ENCODE measurements around the gene SLC30A10. TPM values are rescaled to one million over a fixed set of nuclear protein-coding genes. Genes with fewer than 3 reads are reported as not detected.
"Not testable (repeated sequence)": the region's sequence is repeated elsewhere in the genome, so short reads cannot be mapped to it uniquely, and the experiment has no call there.

The SLC30A10 gene
- total RNA-seq, 1 donor from 2014 or later: not detected

GRCh38 chr1:219928791-219929118, 398 bp upstream of the SLC30A10 start:
- DNase-seq (ENCODE audit: extremely low read depth, low read depth, low spot score): no peak

GRCh38 chr1:219927298-219927955, 930 bp downstream of the SLC30A10 start:
- no peak for DNase-seq (ENCODE audit: extremely low read depth, low read depth, low spot score)

DNA sequence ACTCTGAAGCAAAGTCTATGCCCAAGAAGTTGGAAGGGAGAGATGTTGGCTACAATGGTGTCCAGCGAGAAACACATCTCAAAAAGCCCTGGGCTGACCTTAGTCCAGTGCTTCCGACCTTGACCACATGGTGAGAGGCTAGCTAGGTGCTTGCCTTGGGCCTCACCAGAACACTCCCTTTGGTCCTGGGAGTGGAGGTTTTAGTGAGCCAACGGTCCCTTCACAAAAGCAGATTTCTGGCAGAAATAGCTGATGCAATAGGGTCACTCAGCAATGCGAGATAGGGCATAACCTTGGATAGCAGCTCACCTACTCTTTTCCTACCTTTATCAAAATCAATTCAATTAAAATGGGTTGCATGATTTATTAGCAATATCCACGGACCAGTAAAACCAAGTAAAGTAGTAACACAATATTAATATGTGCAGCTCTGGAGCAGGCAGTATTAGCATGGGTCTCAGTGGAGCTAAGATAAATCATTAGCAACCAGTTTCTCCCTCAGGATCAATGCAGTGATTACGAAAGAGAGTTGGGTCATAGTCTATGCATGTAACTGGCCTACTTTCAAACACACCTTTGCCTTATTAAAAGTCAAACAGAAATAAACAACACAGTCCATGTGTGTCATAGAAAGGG, 1.9 kb downstream of the SLC30A10 start:
- DNase-seq (ENCODE audit: extremely low read depth, low read depth, low spot score): no peak

GRCh38 chr1:219924342-219924741, 4.0 kb downstream of the SLC30A10 start:
- DNase-seq (ENCODE audit: extremely low read depth, low read depth, low spot score): no peak

DNA sequence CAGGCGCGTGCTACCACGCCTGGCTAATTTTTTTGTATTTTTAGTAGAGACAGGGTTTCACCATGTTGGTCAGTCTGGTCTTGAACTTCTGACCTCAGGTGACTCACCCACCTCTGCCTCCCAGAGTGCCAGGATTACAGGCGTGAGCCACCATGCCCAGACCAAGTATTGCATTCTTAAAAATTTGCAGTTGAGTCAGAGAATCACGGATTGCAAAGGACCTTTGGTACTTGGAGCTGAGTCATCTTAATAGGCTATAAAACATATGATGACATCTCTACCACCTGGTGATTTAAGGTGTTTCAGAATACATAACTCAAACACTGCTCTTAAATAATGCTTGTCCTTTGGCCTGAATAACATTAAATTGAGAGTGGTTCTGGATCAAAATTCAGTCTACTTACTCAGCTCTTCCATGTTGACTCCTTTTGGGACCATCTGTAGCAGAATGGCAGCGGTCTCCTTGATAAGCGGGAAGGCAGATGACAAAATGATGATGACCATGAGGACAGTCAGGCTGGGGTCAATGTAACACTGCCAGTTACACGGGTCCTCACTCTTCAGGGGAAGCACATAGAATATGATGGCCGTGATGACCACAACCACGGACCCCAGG, 10.4 kb downstream of the SLC30A10 start:
- DNase-seq (ENCODE audit: extremely low read depth, low read depth, low spot score): no peak

GRCh38 chr1:219917281-219917680, 11.1 kb downstream of the SLC30A10 start:
- no peak for DNase-seq (ENCODE audit: extremely low read depth, low read depth, low spot score)

DNA sequence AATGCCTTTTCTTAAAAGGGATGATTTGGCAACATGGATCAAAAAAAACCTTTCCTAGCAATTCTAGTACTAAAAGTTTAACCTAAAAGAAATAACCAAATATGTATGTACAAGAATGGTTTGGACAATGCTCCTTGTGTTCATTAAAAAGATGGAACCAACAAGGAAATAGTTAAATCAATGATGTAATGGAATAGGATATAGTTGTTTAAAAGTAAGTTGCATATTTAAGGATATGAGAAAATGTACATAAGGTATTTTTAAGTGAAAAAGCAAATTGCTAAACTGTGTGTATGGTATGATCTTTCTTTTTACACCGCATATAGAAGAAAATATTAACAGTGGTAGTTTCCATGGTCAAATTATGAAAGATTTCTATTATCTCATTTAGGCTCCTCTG, 12.1 kb downstream of the SLC30A10 start:
- DNase-seq (ENCODE audit: extremely low read depth, low read depth, low spot score): no peak

- no peak for DNase-seq (ENCODE audit: extremely low read depth, low read depth, low spot score)
These were observed 15.2 kb downstream of the SLC30A10 start for GRCh38 chr1:219913005-219913770.

DNA sequence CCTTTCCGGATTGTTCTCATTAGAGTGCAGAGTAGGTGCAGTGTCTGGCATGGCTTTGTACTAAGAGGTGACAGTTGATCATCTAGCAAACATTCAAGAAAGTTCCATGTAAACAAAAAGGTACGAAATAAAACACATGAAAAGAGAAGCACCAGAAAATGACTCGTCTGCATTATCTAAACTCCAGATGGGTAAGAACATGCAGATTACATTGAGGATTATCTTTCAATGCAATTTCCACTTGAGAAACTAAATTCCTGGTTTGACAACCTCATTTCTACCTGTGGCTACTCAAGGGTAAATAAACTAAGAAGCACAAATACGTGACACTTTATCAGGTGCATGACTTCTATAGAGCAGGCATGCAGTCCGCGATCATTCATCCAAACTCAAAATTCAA, 17.6 kb downstream of the SLC30A10 start:
- no peak for DNase-seq (ENCODE audit: extremely low read depth, low read depth, low spot score)

DNA sequence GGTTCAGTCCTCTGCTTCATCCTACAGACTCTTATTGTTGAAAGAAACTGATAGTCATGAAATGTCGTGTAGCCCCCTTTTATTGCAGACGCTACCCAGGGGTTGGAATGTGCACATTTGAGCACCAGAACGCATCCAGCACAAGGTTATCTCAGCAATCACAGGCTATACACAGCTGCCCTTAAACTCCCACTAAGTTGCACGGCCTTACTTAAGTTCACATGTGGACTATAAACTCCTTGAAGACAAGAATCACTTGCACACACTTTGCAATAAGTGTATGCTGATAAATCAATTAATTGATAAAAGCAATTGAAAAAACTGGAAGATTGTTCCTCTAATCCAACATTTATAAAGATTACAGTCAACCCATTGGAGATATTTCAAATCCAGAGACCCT, 18.9 kb downstream of the SLC30A10 start:
- no peak for DNase-seq (ENCODE audit: extremely low read depth, low read depth, low spot score)

GRCh38 chr1:219908170-219908569, 20.2 kb downstream of the SLC30A10 start:
- no peak for DNase-seq (ENCODE audit: extremely low read depth, low read depth, low spot score)

GRCh38 chr1:219907772-219908070, 20.6 kb downstream of the SLC30A10 start:
- DNase-seq (ENCODE audit: extremely low read depth, low read depth, low spot score): no peak

- no peak for DNase-seq (ENCODE audit: extremely low read depth, low read depth, low spot score)
These were observed 21.2 kb downstream of the SLC30A10 start for GRCh38 chr1:219906924-219907771.

DNA sequence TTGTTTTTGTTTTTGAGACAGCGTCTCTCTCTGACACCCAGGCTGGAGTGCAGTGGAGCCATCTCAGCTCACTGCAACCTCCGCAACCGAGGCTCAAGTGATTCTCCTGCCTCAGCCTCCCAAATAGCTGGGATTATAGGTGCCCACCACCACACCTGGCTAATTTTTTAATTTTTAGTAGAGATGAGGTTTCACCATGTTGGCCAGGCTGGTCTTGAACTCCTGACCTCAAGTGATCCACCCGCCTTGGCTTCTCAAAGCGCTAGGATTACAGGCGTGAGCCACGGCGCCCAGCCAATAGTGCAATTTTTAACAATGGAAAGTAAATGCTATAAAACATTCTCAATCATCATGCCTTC, 21.8 kb downstream of the SLC30A10 start:
- DNase-seq (ENCODE audit: extremely low read depth, low read depth, low spot score): not testable (repeated sequence)

DNA sequence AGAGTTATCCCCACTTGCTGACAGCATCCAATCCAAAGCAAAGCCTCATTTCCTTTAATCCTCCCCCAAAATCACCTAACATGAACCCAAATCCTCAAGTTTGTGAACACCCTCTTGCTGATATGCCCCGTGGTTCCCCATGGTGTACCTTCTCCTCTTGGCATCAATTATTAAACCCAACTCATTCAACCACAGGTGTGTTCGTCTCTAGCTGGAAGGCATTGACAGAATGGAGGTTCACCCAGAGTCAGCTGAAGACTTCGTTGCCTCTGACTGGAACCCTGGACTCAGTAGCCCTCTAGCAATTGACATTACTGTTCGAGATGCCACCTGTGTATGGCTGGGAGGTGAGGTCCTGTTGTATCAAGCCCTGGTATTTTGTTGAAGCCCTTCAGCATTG, 22.8 kb downstream of the SLC30A10 start:
- DNase-seq (ENCODE audit: extremely low read depth, low read depth, low spot score): no peak

DNA sequence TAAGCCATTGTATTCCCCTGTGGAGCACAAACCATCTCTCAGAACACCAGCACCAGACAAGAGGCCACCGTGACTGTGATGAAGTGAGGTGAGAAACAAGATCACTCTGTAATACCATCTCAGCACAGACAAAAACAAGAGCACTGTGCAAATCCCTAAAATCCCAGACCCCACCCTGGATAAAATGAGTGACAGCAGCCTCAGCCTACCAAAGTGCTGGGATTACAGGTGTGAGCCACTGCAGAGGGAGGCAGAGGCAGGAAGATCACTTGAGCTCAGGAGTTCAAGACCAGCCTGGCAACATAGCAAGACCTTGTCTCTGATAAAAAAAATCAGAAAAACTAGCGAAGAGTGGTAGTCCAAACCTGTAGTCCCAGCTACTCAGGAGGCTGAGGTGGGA, 23.4 kb downstream of the SLC30A10 start:
- no peak for DNase-seq (ENCODE audit: extremely low read depth, low read depth, low spot score)

- no peak for DNase-seq (ENCODE audit: extremely low read depth, low read depth, low spot score)
These were observed 24.9 kb downstream of the SLC30A10 start for GRCh38 chr1:219903353-219903871.

- DNase-seq (ENCODE audit: extremely low read depth, low read depth, low spot score): no peak
These were observed 25.4 kb downstream of the SLC30A10 start for GRCh38 chr1:219902951-219903350.

- no peak for DNase-seq (ENCODE audit: extremely low read depth, low read depth, low spot score)
These were observed 27.5 kb downstream of the SLC30A10 start for GRCh38 chr1:219900882-219901281.

GRCh38 chr1:219900201-219900600, 28.2 kb downstream of the SLC30A10 start:
- DNase-seq (ENCODE audit: extremely low read depth, low read depth, low spot score): no peak

- DNase-seq (ENCODE audit: extremely low read depth, low read depth, low spot score): no peak
These were observed 30.0 kb downstream of the SLC30A10 start for GRCh38 chr1:219898375-219898774.
